GM12873 (cell line): ENCODE data around the gene CACNA1D.

Experiments
- TF ChIP-seq, protein P1 (sequence below): IDR thresholded peaks from 2 replicates; pipeline ENCODE4 v1.5.1; 2012; ENCODE audit warnings: low read depth, mild to moderate bottlenecking, moderate library complexity, low read length, control low read depth; ENCODE audit not compliant: insufficient read depth; ENCODE audit errors: missing control alignments

CACNA1D gene

DNA sequence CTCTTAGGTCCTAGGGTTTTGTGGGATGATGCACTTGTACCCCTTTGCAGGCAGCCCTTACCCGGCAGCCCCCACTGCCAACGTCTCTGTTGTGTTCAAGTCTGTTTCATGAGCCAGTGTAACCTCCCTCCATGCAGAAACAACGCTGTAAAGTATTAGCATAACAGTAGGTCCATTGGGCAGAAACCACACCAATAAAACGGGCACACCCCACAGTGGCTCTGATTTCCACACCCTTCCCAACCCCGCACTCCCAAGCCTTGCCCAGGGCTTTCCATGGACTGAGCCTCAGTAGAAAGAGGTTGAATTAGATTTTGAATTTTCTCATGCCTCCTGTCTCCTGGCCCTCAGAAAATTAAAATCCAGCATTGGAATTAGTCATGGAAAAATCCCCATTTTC lies 124.5 kb downstream of the CACNA1D start:
- TF ChIP-seq, protein P1, sequence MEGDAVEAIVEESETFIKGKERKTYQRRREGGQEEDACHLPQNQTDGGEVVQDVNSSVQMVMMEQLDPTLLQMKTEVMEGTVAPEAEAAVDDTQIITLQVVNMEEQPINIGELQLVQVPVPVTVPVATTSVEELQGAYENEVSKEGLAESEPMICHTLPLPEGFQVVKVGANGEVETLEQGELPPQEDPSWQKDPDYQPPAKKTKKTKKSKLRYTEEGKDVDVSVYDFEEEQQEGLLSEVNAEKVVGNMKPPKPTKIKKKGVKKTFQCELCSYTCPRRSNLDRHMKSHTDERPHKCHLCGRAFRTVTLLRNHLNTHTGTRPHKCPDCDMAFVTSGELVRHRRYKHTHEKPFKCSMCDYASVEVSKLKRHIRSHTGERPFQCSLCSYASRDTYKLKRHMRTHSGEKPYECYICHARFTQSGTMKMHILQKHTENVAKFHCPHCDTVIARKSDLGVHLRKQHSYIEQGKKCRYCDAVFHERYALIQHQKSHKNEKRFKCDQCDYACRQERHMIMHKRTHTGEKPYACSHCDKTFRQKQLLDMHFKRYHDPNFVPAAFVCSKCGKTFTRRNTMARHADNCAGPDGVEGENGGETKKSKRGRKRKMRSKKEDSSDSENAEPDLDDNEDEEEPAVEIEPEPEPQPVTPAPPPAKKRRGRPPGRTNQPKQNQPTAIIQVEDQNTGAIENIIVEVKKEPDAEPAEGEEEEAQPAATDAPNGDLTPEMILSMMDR, result no peak

DNA sequence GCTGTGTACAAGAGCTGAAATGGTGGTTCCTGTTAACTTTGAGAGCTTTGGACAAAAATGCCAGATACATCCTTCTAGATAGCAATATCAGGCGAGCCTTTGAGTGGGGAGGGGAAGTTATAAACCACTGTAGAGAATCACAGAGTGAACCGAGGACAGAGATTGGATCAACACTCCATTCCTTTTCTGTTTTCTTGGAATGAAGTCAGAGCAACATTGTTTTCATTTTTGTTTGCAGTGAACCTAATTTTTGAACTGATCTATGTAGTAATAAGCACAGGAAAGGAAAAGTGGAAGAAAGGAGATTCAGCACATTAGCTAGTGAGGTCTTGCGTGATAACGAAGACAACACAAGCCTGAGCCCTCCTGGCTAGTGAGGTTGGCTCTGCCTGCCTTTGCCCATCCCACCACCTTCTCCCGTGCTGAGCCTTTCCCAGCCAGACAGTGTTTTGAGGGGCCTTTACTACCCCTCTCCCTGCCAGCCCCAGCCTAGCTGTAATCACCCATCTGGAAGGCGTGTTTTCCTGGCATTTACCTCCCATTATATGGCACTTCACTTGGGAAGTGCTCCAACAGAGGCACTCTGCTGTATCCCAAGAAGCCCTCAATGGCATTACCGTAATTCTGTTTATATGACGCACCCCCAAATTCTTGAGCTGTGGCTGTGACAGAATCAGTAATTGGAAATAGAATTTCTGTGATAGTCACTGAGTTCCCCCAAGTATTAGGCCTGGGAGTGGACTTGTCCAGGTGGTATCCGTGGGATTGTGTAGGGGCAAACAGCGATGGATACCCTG lies 129.8 kb downstream of the CACNA1D start:
- TF ChIP-seq, protein P1, result no peak

DNA sequence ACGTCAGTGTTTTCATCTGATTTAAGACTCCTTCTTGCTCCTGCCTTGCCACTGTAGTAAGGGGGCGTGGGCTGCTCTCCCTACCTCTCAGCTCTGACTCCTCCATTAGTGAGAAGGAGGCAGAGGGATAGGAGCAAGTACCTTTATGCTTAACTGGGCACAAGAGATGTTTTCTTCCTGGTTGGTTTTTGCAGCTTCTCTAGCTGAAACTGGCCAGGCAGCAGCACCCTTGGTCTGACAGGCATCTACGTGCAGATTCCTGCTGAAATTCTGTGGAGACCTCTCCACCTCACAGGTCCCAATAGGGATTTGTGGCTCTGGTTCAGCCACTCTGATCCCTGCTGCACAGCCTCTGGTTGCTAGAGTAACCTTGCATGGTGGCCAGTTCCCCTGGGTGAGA lies 132.5 kb downstream of the CACNA1D start:
- TF ChIP-seq, protein P1, result no peak

DNA sequence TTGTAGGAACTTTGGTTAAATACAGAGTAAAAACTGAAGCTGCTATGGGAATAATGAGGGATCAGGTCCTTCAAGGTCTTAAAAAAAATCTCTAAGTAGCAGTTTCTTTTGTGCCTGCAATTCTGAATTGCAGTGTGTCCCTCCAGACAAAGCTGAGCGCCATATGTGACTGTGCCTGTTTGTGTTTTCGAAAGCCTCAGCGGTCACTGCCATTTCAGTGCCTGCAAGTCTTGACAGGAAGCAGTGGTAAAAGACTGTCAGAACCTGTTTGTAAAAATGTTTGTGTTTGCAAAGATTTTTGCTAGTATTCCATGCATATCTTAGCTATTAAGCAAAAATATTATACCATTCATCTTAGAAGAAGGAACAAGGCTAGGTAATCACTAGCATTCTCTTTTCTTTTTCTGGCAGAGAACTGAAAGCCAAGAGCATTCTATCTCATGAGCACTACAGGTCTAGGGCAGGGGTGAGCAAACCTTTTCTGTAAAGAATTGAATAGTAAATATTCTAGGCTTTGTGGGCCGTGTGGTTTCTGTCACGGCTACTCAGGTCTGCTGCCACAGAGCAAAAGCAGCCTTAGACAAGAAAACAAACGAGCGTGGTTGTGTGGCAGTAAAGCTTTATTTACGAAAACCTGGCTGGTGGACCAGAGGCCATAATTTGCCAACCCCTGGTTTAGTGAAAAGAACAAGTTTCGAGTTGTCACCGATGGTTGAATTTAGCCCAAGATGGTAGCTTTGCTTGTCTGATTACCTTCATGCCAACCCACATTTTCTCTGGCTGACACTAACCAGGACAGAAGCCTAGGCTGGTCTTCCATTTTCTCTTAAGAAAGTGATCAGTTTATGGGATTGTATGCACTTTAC lies 134.4 kb downstream of the CACNA1D start:
- TF ChIP-seq, protein P1, result no peak

DNA sequence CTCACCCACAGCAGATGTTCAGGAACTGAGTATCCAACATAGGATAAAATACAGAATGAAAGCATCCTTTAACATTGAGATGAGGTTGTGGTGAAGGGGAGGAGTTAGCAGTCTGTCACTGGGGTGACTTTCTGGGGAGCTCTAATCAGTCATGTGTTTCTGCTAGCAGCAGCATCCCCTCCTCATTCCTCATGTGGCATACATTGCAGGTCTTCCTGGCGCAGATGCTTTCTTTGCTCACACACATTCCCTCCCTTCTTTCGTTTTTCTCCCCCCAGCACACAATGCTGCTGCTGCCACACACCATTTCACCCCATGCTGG lies 135.0 kb downstream of the CACNA1D start:
- TF ChIP-seq, protein P1, result no peak

DNA sequence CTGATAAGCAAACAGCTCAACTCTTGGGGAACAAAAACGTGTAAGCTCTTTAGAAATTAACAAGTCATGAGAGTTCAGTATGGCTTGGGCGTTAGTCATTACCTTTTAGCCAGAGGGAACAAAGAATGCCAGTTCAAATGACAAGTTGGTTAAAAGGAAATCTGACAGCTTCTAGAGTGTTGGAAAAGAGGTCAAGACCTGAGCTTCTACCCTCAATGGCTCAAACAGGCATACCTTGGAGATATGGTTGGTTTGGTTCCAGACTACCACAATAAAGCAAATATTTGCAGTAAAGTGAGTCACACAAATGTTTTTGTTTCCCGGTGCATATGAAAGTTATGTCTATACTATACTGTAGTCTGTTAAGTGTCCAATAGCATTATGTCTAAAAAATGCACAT lies 136.1 kb downstream of the CACNA1D start:
- TF ChIP-seq, protein P1, result no peak

DNA sequence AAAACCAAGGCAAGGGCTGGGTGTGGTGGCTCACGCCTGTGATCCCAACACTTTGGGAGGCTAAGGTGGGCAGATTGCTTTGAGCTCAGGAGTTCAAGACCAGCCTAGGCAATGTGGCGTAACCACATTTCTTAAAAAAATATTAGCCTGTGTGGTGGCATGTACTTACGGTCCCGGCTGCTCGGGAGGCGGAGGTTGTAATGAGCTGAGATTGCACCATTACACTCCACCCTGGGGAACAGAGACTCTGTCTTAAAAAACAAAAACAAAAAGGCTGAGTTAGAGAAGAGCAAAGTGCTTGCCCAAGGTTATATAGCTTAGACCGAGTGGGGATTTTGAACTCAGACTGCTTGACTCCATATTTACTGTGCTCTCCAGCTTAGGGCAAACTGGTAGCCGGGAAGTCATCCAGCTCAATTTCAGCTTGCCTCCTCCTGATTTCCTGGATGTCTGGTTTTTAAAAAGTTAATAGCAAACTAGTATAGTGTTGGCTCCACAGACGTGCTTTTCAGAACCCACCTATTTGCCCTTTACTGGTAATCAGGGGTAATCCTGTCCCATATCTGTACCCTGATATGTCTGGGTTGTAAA lies 138.9 kb downstream of the CACNA1D start:
- TF ChIP-seq, protein P1, result no peak
